PC-9 (cell line): Measurements from ENCODE around the gene B3GNT5. TPM values are rescaled to one million over a fixed set of nuclear protein-coding genes. Genes with fewer than 3 reads are reported as not detected.

Experiments used
- BruUV-seq: library from RNA; stranded (reverse); fragments of 400-500 nt; replicated peaks from 2 replicates; lab custom pipeline; 2021; lab: Mats Ljungman, UMichigan
- CTCF ChIA-PET: fragments of 300-600 bp; sonication (Branson Sonifier 250); formaldehyde crosslinking; loops from one replicate; lab custom pipeline; 2022; ENCODE audit warnings: antibody characterized with exemption; lab: Charles Lee
- POLR2A ChIA-PET: fragments of 300-600 bp; sonication (Branson Sonifier 250); formaldehyde crosslinking; loops from one replicate; lab custom pipeline; 2022; ENCODE audit warnings: antibody characterized with exemption; ENCODE audit not compliant: unreplicated experiment; lab: Charles Lee
- DNase-seq, 2 experiments: peaks; one replicate each; pipeline versions ENCODE4 v3.0.0 to v3.0.0-alpha.2; 2015 to 2022; ENCODE audit warnings: mixed read lengths in 1 of 2
- H2AFZ ChIP-seq: fragments of 200-600 bp; sonication (generic); 2 replicates; pipeline ENCODE4 v1.8.1; 2017; ENCODE audit warnings: antibody characterized with exemption
- H3F3A ChIP-seq: fragments of 200-600 bp; sonication (generic); 2 replicates; pipeline ENCODE4 v1.8.1; 2017; ENCODE audit warnings: antibody characterized with exemption, mild to moderate bottlenecking, low read depth; ENCODE audit not compliant: insufficient read depth
- H3K27ac ChIP-seq: fragments of 200-600 bp; sonication (generic); 2 replicates; pipeline ENCODE4 v1.6.1; 2016; ENCODE audit warnings: mixed run types
- H3K27me3 ChIP-seq: fragments of 200-600 bp; sonication (generic); 2 replicates; pipeline ENCODE4 v1.6.1; 2016; ENCODE audit warnings: low read depth, mixed run types; ENCODE audit not compliant: insufficient read depth
- H3K36me3 ChIP-seq: fragments of 200-600 bp; sonication (generic); 2 replicates; pipeline ENCODE4 v1.6.1; 2016; ENCODE audit warnings: low read depth, mixed run types
- H3K4me1 ChIP-seq: fragments of 200-600 bp; sonication (generic); replicated peaks from 2 replicates; pipeline ENCODE4 v1.6.1; 2016; ENCODE audit warnings: mixed run types; ENCODE audit not compliant: insufficient read depth
- H3K4me2 ChIP-seq: fragments of 200-600 bp; sonication (generic); 2 replicates; pipeline ENCODE4 v1.6.1; 2017; ENCODE audit warnings: mixed run types
- H3K4me3 ChIP-seq: fragments of 200-600 bp; sonication (generic); 2 replicates; pipeline ENCODE4 v1.6.1; 2016; ENCODE audit warnings: mixed run types
- H3K79me2 ChIP-seq: fragments of 200-600 bp; sonication (generic); 2 replicates; pipeline ENCODE4 v1.6.1; 2017; ENCODE audit warnings: low read depth, mixed run types
- H3K9me2 ChIP-seq: fragments of 200-600 bp; sonication (generic); 2 replicates; pipeline ENCODE4 v1.8.1; 2017; ENCODE audit warnings: mild to moderate bottlenecking; ENCODE audit not compliant: insufficient read depth
- H3K9me3 ChIP-seq: fragments of 200-600 bp; sonication (generic); 2 replicates; pipeline ENCODE4 v1.8.1; 2016; ENCODE audit warnings: low read depth; ENCODE audit not compliant: insufficient read depth
- H4K20me1 ChIP-seq: fragments of 200-600 bp; sonication (generic); 2 replicates; pipeline ENCODE4 v1.8.1; 2017; ENCODE audit not compliant: insufficient read depth
- EZH2 ChIP-seq: fragments of 200-600 bp; sonication (generic); IDR thresholded peaks from 2 replicates; pipeline ENCODE4 v1.8.0; 2017; ENCODE audit warnings: antibody characterized with exemption, low read depth
- intact Hi-C: fragments of 100-400 bp; cut with micrococcal nuclease; formaldehyde crosslinking; loops from one replicate; pipeline ENCODE4 v1.10.0; 2022; ENCODE audit not compliant: unreplicated experiment
- total RNA-seq: library from RNA; stranded (reverse); gene quantifications from 2 replicates; pipeline ENCODE4 v1.2.3, GENCODE V29; 2021
- TF ChIP-seq, protein P1 (sequence below): fragments of 200-600 bp; sonication (generic); conservative IDR thresholded peaks from 2 replicates; pipeline ENCODE4 v1.6.1; 2017; ENCODE audit warnings: mixed run types, antibody characterized with exemption, mild to moderate bottlenecking, moderate library complexity

The B3GNT5 gene
- total RNA-seq, 1 experiment from 2014 or later: 30.7 TPM

DNA sequence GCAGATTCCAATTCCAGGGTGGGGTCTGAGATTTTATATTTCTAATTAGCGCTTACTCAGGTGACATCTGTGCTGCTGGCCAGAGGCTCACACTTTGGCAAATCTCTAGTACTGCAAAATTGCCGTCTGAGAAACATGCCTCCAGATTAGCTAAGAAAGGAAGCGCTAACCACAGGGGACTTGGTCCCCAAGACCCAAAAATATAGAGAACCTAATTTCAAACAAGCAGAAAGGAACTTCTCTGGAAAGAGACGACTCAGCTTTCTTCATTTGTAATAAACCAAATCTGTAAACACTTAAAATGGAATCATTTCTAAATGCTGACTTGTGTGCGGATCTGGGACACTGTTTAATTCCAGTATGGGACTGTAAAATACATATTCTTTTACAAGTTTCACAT is 55.7 kb downstream of the B3GNT5 start:
- H3K79me2 ChIP-seq: no peaks in the 10 kb centered on the region
- H3K27ac ChIP-seq: peak overlapping the region; percentile 94
- no peaks in the 10 kb centered on the region for H3K27me3 ChIP-seq
- H3K36me3 ChIP-seq: no peaks in the 10 kb centered on the region
- ChIA-PET CTCF (no interaction called here), POLR2A (interaction anchor here (0.6 to 1.1 kb wide), 2 partner anchors 22 to 296 kb away, joined by 3 to 14 read pairs; no protein-coding TSS in a partner anchor)
- TF ChIP-seq EZH2: no peak
- TF ChIP-seq, protein P1, sequence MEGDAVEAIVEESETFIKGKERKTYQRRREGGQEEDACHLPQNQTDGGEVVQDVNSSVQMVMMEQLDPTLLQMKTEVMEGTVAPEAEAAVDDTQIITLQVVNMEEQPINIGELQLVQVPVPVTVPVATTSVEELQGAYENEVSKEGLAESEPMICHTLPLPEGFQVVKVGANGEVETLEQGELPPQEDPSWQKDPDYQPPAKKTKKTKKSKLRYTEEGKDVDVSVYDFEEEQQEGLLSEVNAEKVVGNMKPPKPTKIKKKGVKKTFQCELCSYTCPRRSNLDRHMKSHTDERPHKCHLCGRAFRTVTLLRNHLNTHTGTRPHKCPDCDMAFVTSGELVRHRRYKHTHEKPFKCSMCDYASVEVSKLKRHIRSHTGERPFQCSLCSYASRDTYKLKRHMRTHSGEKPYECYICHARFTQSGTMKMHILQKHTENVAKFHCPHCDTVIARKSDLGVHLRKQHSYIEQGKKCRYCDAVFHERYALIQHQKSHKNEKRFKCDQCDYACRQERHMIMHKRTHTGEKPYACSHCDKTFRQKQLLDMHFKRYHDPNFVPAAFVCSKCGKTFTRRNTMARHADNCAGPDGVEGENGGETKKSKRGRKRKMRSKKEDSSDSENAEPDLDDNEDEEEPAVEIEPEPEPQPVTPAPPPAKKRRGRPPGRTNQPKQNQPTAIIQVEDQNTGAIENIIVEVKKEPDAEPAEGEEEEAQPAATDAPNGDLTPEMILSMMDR: no peak
- intact Hi-C loops: no loop called here
- no peak for DNase-seq
- BruUV-seq: no TSS peak
- H2AFZ ChIP-seq: no peak overlapping the region
- peaks cover 60% of the 10 kb centered on the region for H3K4me1 ChIP-seq
- H3K4me3 ChIP-seq: no peak overlapping the region
- H3K9me3 ChIP-seq: no peaks in the 10 kb centered on the region
- H3F3A ChIP-seq: peaks cover 39% of the 10 kb centered on the region
- no peaks in the 10 kb centered on the region for H4K20me1 ChIP-seq
- peak overlapping the region; percentile 3 for H3K4me2 ChIP-seq
- no peaks in the 10 kb centered on the region for H3K9me2 ChIP-seq

GRCh38 chr3:183309276-183309675 is 56.2 kb downstream of the B3GNT5 start:
- H3K79me2 ChIP-seq: no peaks in the 10 kb centered on the region
- intact Hi-C loops: no loop called here
- BruUV-seq: no TSS peak
- H3K4me1 ChIP-seq: peaks cover 56% of the 10 kb centered on the region
- peak overlapping the region; percentile 94; the same call in 1 of the 2 replicates for H3K27ac ChIP-seq
- H4K20me1 ChIP-seq: no peaks in the 10 kb centered on the region
- no peak overlapping the region for H2AFZ ChIP-seq
- no peaks in the 10 kb centered on the region for H3K9me2 ChIP-seq
- peaks cover 39% of the 10 kb centered on the region for H3F3A ChIP-seq
- TF ChIP-seq EZH2: no peak
- TF ChIP-seq, protein P1: no peak
- H3K4me3 ChIP-seq: no peak overlapping the region
- POLR2A ChIA-PET: no interaction called here
- H3K27me3 ChIP-seq: no peaks in the 10 kb centered on the region
- H3K36me3 ChIP-seq: no peaks in the 10 kb centered on the region
- no peak overlapping the region for H3K4me2 ChIP-seq
- no peaks in the 10 kb centered on the region for H3K9me3 ChIP-seq
- CTCF ChIA-PET: interaction anchor here (0.6 kb wide), 2 partner anchors 75 to 131 kb away, joined by 3 to 4 read pairs; no protein-coding TSS in a partner anchor
- DNase-seq: no peak

DNA sequence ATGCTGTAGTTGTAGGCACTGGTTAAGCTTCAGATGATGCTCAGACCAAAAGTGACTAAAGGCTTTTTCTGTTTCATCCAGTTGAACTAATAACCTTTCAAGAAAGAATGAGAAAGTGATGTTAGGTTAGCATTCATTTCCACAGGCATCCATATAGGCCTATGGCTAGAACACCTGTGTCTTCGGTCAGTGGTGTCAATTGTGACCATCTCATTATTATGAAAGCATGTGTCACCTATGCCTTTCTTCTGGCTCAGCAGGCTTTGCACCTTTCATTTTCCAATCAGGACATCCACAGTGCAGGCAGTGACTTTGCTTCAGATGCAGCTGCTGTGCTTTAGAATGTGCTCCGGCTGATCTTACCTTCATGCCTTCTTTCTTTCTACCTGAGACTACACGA is 57.9 kb downstream of the B3GNT5 start:
- no peak overlapping the region for H2AFZ ChIP-seq
- peaks cover 66% of the 10 kb centered on the region for H3K4me1 ChIP-seq
- no peaks in the 10 kb centered on the region for H3K36me3 ChIP-seq
- H3K27ac ChIP-seq: no peak overlapping the region
- no peak overlapping the region for H3K4me2 ChIP-seq
- H3K27me3 ChIP-seq: no peaks in the 10 kb centered on the region
- H3K9me2 ChIP-seq: no peaks in the 10 kb centered on the region
- POLR2A ChIA-PET: interaction anchor here (0.5 kb wide), 1 partner anchor 58 kb away, joined by 3 read pairs; the partner anchor contains the start of gene B3GNT5
- no peak for DNase-seq
- no peak for TF ChIP-seq EZH2
- TF ChIP-seq, protein P1: no peak
- CTCF ChIA-PET: no interaction called here
- no peaks in the 10 kb centered on the region for H3K79me2 ChIP-seq
- no TSS peak for BruUV-seq
- H3K9me3 ChIP-seq: no peaks in the 10 kb centered on the region
- H3F3A ChIP-seq: peaks cover 42% of the 10 kb centered on the region
- intact Hi-C loops: no loop called here
- no peaks in the 10 kb centered on the region for H4K20me1 ChIP-seq
- no peak overlapping the region for H3K4me3 ChIP-seq
